T-helper 22 cell (primary cell): ENCODE data around the gene RIBC2.
A peak's percentile ranks its signal among the peaks of the same experiment; 100 is the strongest.
"Not testable (repeated sequence)": the region's sequence is repeated elsewhere in the genome, so short reads cannot be mapped to it uniquely, and the experiment has no call there.

ENCODE experiments used
- DNase-seq: peaks from one replicate; pipeline ENCODE4 v3.0.0-alpha.2; 2020; ENCODE audit warnings: low read depth

RIBC2 gene, protein sequence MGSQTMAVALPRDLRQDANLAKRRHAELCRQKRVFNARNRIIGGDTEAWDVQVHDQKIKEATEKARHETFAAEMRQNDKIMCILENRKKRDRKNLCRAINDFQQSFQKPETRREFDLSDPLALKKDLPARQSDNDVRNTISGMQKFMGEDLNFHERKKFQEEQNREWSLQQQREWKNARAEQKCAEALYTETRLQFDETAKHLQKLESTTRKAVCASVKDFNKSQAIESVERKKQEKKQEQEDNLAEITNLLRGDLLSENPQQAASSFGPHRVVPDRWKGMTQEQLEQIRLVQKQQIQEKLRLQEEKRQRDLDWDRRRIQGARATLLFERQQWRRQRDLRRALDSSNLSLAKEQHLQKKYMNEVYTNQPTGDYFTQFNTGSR

DNA sequence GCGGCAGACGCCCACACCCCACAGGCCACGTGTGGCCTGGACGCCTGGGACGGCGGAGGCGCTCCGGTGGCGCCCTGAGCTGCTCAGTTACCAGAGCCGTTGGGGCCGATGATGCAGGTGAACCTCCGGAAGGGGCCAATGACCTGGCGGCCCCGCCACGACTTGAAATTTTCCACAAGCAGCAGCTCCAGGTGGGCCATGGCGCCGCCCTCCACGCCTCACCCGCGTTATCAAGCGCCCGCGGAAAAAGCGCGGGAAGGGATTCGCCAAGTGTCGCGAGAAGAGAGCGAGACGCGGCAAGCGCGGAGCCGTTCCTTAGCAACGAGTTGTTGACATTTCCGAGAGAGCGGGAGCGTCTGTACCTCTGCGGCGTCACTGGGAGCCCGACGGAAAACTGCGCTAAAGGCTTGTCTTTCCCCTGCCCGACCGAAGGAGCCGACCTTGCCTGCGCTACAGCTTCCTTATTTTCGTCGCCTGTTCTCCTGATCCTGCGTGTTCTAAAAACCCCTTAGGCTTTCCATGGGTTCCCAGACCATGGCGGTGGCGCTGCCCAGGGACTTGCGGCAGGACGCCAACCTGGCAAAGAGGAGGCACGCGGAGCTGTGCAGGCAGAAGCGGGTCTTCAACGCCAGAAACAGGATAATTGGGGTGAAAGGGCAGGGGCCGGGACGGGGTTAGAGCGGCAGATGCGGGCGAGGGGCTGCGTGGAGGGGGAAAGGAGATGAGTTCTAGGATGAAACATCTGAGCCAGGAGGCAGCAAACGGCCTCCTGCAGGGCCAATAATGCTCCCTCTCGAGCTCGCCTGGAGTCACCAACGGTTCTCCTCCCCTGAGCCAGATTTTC, at the start of gene RIBC2, which contains the start of gene SMC1B:
RIBC2 (plus strand) TSS at position 326 of the 844 bp plus-strand sequence; CDS start at position 520, 194 bp downstream.
SMC1B (minus strand) TSS at position 232 of the 844 bp plus-strand sequence; CDS start at position 200, 32 bp downstream.
- DNase-seq: peak; percentile 72

DNA sequence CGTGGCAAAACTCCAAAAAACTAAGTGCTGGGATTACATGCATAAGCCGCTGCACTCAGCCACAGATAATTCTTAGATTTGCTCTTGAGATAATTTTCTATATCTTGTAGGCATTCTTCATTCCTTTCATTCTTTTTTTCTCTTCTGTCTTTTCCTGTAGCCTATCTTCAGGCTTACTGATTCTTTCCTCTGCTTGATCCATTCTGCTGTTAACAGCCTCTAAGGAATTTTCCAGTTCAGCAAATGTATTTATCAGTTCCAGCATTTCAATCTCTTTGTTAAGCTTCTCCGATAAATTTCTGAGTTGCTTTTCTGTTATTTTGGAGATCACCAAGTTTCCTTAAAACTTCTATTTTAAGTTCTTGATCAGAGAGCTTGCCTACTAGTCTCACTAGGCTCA, 46.8 kb upstream of the RIBC2 start:
- DNase-seq: no peak

DNA sequence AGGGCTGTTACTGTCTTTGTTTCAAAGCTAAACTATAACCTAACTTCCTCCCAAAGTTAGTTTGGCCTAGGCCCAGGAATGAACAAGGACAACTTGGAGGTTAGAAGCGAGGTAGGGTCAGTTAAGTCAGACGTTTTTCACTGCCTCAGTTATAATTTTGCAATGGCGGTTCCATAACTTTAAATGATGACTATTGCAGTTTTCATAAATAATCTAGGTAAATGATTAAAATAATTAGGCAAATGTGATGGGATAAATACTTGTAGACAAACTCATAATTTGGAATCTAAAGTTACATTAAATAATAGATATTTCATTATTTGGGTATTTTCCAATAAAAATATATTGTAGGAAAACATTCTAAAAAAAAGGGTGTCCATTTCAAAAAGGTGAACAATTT, 39.9 kb upstream of the RIBC2 start:
- DNase-seq: not testable (repeated sequence)

DNA sequence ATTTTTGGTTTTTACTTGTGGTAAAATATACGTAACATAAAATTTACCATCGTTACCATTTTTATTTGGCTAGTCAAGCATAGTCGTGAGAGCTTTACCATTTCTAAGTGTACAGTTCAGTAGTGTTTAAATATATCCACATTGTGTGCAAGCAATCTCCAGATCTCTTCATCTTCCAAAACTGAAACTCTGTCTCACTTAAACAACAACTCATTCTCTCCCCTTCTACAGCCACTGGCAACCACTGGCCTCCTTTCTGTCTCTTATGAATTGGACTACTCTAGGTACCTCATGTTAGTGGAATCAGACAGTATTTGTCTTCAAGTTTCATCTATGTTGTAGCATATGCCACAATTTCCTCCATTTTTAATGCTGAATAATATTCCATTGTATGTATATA, 37.5 kb upstream of the RIBC2 start:
- no peak for DNase-seq

DNA sequence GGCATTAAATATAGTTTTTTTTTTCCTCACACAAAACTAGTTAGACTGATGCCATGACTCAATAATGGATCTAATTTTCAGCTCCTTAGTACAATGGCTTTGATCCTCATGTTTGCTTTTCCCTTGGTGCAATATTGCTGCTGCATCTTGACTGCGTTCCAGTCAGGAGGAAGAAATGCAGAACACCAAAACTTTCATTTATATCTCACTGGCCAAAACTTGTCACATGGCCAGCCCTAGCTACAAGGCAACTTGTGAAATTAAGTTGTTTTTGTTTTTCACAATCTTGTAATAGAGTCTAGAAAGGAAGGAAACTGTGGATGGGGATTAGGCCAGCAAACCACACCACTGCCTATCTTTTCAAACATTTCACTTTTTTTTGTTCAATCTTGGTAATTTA, 36.8 kb upstream of the RIBC2 start:
- DNase-seq: no peak

DNA sequence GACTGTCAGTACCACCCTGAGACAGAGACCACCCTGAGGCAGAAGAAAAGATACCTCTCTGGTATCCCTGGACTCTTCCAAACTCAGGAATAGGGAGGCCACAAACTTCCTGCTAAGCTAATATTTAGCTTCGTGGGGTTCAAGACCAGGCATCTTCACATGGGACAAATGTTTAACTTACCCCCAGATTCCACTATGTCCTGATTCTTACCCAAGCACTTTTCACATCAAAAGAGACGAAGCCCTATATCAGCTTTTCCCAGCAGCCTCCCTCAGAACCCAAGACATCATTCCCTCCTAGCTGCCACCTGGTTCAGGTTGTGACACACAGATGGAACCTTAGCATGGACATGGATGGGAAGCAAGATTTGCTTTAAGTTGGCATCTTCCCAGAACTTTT, 32.1 kb upstream of the RIBC2 start:
- no peak for DNase-seq

DNA sequence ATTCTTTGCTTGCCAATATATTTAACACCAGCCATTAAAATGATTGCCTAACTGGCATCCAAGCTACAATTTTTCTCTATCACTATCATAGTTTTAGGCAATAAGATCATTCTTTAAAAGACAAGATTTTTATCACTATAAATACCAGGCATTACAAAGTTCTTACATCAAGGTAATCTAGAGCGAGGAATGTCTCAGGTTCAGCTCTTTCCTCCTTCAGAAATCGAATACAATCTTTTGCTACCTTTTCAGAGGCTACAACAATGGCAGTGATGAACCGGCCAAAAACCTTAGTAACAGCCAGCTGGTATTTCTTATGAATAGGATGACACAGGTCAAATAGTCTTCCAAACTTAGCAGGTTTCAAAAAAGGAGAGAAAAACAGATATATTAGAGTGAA, 23.9 kb upstream of the RIBC2 start:
- DNase-seq: no peak

DNA sequence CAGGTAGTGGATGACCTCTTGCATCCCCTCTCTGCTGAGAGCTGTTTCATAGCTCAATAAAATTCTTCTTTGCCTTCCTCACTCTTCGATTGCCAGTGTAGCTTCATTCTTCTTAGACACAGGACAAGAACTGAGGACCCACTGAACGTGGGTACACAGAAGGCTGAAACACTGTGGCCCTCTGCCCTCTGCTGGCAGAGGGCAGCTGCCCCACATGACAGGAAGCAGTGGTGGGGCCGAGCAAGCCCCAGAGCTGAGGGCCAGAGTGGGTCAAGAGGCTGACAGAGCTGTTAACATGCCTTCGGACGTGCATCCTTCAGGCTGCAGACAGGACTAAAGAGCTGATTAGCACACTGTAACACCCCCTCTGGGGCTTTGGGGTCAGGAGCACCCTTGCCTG, 15.7 kb upstream of the RIBC2 start:
- DNase-seq: no peak

DNA sequence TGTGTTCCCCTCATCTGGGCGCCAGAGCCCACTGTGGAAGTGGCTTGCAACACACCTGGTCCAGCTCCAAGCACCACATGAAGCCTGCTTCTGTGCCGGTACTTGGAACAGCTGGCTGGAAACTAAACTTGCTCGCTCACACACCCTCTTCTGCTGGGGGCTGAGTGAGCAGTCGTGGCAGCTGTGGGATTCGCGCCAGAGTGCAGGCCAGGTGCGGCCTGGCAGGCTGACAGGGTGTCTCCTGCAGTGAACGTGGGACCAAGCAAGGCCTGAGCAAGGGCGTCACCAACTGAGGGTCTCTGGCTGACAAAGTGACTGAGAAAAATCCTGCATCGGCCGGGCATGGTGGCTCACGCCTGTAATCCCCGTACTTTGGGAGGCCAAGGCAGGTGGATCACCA, 15.3 kb upstream of the RIBC2 start:
- no peak for DNase-seq

DNA sequence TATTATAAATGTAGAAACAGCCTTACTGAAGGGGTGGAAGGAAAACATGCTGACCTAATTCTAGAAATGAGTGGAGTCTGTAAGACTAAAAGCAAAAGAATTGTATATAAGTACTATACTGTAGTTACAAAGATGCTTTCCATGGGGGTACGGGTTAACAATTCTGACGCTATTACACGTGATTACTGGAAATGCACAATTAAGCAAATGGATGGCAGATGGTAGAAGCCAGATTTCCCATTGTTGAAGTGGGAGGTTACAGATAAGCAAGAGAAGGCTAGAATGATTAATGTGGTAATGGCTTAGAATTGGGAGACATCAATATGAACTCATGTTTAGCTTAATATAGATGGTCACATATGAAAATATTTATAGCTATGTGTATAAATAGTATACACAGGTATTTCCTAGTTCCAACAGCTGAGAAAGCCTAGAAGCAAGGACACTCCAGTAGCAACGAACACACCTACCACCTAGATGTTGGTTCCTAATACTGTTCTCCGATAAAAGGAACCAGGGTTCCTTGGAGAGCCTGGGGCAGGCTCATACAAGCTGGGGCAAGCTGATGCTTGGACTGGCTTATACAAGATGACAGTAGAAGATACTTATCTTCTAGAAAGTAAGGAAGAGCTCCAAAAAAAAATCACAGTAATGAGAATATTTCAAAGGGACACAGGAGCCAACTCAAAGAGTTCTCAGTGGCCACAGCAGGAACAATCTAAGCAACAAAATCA, 13.6 kb upstream of the RIBC2 start:
- no peak for DNase-seq

DNA sequence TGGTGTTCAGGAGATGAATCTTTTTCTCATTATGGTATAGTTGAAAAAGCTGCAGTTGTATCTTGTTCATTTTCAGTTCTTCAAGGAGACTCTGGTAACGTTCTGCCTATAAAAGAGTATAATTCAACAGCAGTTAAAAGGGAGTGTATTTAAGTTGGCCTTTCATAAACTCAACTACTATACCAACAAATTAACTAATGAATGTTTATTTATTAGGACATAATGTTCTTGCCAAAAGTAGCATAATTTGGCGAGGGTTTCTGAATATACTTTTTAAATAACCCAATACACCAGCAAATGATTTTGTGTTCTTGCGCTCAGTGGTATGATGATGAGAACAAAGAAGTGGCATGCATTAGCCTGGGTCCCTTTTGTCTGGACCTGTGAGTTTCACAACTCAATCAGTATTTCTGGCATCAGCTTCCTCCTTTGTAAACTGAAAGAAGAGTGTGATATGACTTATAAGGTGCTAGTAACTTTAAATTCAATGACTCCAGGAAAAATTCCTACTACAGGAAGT, 11.0 kb upstream of the RIBC2 start:
- no peak for DNase-seq

DNA sequence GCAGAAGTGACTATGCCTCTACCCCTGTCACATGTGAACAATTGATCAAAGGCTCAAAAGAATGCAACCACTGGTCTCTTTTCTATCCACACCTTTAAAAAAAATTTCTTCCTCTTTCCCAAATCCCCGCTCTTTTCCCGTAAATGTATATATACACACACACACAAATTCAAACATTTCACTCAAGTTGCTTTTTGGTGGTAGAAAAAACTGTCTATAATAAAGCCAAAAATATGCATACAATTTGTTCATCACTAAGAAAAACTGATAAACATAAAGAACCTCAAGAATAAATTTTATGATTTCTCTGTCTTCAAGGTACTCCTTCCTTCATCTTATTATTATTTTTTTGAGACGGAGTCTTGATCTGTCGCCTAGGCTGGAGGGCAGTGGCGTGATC, 5.7 kb upstream of the RIBC2 start:
- DNase-seq: no peak

DNA sequence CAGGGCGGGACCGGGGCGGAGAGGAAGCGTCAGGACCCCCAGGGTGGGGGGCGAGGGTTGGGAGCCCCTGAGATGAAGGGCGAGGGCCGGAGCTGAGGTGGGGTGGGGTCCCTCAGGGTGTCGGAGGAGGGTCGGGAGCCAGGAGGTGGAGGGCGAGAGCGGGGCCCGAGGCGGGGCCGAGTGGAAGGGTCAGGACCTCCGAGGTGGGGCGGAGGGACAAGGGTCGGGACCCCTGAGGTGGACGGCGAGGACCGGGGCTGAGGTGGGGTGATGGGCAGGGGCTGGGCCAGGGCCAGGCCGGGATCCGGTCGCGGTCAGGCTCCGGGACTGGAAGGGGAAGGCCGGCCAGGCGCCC, 503 bp upstream of the RIBC2 start:
- no peak for DNase-seq

DNA sequence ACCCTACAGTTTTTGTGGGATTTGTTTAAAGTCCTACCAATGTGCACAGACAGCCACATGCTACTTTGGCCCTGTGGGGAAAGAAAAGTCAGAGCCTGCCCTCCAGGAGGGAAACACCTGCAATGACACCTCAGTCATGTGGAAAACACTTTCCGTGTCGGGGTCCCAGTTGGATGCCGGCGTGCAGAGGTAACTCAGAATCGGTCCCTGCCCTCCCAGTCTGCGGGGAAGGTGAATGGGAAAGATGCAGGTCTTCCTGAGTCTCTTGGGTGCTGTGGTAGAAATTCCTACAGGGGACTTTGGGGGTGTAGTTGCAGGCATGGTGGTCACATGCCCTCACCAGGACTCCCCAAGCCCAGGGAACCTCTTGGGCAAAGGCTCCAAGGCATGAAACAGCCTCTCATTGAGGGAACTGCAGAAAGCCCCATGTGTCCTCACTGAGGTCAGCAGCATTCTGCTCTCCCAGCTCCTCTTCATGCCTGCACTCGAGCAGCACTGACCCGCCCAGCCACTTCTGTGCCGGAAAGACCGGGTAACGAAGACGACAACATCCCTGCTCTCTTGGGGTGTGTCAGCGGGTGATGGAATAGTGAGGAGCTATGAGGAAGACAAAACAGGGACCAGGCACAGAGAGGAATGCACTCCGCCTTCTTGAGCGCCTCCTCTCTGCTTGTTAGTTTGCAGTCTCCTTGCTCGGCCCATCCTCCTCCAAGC, 4.7 kb downstream of the RIBC2 start:
- DNase-seq: no peak

DNA sequence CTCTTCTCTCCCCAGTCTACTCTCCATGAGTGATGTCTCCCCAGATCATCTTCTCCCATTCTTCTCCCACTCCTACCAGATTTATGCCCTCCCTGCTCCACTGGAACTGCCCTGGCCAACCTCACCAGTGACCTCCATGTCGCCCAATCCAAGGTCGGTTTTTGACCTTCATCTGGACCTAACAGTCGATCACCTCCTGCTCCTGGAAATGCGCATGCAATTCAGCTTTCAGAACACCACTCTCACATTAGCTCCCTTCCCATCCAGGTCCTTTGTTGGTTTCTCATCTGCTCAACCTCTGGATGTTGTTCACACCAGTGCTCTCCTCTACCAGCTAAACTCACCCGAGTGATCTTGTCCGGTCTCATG, 5.3 kb downstream of the RIBC2 start:
- no peak for DNase-seq

DNA sequence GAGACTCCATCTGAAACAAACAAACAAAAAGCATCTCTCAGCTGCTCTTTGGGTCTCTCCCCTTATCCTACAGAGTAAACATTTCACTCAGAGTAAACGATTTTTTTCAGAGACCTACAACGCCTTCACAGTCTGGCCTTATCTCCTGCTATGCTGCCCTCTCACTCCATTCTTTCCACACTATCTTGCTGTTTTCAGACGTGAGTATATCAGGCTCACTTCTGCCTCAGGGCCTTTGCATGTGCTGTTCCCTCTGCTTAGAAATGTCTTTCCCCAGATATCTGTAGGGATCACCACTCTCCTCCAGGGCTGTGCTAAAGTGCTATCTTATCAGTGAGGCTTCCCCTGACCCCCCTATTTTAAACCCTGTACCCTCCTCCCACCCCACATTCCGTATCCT, 6.5 kb downstream of the RIBC2 start:
- no peak for DNase-seq

DNA sequence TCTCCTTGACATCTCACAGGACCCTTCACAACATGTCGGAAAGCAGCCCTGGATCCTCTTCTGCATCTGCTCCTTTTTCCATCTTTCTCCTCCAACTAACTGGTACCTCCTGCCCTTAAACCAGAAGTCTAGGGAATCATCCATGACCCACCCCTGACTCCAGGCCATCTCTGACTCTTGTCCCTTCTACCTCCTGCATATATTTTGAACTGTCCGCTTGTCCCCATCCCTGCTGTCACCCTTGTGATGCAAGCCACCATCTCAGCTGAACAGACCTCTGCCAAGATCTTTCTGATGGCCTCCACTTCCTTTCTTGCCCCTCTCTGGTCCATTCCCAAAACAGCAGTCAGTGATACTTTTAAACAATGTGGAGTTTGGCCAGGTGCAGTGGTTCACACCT, 7.0 kb downstream of the RIBC2 start:
- no peak for DNase-seq

DNA sequence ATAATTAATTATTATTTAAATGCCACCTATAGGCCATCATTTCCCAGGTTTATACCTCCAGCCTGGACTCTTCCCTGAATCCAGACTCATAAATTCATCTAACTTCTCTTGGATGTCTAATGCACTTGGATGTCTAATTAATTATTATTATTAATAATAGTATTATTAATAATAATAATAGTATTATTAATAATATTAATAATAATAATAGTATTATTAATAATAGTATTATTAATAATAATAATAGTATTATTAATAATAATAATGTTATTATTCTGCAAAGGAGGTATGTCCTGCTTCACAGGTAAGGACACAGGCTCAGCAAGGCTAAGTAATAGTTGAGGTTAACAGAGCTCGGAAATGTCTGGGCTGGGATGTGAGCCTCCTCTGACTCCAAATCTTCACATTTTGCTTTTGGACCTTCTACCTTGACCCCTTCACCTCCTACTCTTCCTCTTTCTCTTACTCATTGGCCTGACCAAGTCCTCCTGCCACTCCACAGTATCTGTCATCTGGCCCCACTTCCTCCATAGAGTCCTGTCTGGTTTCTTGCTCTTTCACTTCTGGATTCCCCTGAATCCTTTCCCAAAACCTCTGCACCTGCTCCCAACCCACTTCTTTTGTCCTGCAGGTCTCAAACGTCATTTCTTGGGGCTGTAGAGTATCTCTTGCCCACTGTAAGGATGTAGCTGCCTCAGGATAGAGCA, 8.0 kb downstream of the RIBC2 start:
- DNase-seq: no peak

DNA sequence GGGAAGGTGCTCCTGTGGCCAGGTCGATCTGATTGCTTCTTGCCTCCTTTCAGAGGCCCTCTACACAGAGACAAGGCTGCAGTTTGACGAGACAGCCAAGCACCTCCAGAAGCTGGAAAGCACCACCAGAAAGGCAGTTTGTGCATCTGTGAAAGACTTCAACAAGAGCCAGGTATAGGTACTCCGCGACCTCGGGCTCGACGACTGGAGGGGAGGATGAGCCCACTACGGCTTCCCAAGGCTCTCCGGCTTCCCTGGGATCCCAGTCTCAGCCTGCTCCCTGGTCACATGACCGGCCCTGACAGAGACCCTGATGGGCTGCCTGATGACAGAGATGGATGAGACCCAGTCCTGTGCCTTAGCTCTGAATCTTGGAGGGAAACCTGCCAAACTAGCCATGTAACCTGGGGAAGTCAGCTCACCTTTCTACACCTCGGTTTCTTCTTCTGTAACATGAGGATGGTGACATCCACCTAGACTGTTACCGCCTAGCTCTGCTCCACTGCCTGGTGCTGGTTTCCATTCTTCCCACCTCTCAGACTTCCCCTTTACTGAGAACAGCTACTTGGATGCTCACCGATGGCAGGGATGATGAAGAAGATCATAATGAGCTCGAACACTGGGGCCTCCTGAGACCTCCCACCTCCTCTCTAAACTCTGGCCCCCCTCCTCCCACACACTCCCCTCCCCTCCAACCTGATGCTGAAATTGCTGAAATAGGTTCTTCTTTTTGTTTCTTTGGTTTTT, 8.9 kb downstream of the RIBC2 start:
- DNase-seq: no peak

DNA sequence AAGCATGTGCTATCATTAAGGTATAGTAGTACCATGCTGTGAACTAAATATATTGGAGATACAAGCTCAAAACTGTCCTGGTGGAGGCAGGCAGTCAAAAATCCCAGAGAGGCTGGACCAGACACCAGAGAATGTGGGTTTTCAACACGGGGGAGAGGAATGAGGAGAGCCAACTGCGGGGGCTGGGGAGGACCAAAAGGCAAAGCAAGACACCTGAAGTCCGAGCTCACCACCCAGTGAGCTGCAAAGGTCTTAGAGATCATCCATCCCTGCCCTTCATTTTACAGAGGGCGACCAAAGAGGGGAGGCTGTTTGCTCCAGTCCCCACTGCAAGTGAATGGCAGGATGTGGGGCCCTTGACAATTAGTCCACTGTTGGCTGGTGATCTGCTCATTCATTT, 10.0 kb downstream of the RIBC2 start:
- no peak for DNase-seq
